ENCODE measurements around the gene GABPB1.

Gene GABPB1

GRCh38 chr15:50304836-50305235 lies 50.2 kb downstream of the GABPB1 start:
- no peak for DNase-seq (ENCODE audit: low read depth)
- TF ChIP-seq CTCF (IDR thresholded peaks at IDR 0.05; ENCODE audit: insufficient read depth, low read depth, low read length, missing control alignments), result no peak

GRCh38 chr15:50302581-50302980 lies 52.4 kb downstream of the GABPB1 start:
- DNase-seq (ENCODE audit: low read depth), result no peak
- no peak overlapping the region for H3K4me3 ChIP-seq (ENCODE audit: low read length)
- no peak for TF ChIP-seq CTCF (IDR thresholded peaks at IDR 0.05; ENCODE audit: insufficient read depth, low read depth, low read length, missing control alignments)

More at GRCh38 chr15:50304836-50305235, 50.2 kb downstream of the GABPB1 start:
- no peak overlapping the region for H3K4me3 ChIP-seq (ENCODE audit: low read length)

- no peak overlapping the region for H3K4me3 ChIP-seq (ENCODE audit: low read length)
- DNase-seq (ENCODE audit: low read depth), result no peak
- no peak for TF ChIP-seq CTCF (IDR thresholded peaks at IDR 0.05; ENCODE audit: insufficient read depth, low read depth, low read length, missing control alignments)
Observed at GRCh38 chr15:50298340-50298739, 56.7 kb downstream of the GABPB1 start.

- no peak overlapping the region for H3K4me3 ChIP-seq (ENCODE audit: low read length)
- no peak for TF ChIP-seq CTCF (IDR thresholded peaks at IDR 0.05; ENCODE audit: insufficient read depth, low read depth, low read length, missing control alignments)
- no peak for DNase-seq (ENCODE audit: low read depth)
Observed at GRCh38 chr15:50295966-50296365, 59.0 kb downstream of the GABPB1 start.

- no peak overlapping the region for H3K4me3 ChIP-seq (ENCODE audit: low read length)
- no peak for DNase-seq (ENCODE audit: low read depth)
- no peak for TF ChIP-seq CTCF (IDR thresholded peaks at IDR 0.05; ENCODE audit: insufficient read depth, low read depth, low read length, missing control alignments)
Observed at GRCh38 chr15:50289749-50290148, 65.2 kb downstream of the GABPB1 start.

- no peak for DNase-seq (ENCODE audit: low read depth)
- TF ChIP-seq CTCF (IDR thresholded peaks at IDR 0.05; ENCODE audit: insufficient read depth, low read depth, low read length, missing control alignments), result no peak
- no peak overlapping the region for H3K4me3 ChIP-seq (ENCODE audit: low read length)
Observed at GRCh38 chr15:50287324-50288116, 67.5 kb downstream of the GABPB1 start.

GRCh38 chr15:50281427-50281826 lies 73.6 kb downstream of the GABPB1 start:
- no peak for TF ChIP-seq CTCF (IDR thresholded peaks at IDR 0.05; ENCODE audit: insufficient read depth, low read depth, low read length, missing control alignments)
- no peak for DNase-seq (ENCODE audit: low read depth)
- H3K4me3 ChIP-seq (ENCODE audit: low read length), result no peak overlapping the region
